Transverse colon (tissue), 4 donors: ENCODE results near the gene EPHA4.

Experiments
- CTCF ChIP-seq, 5 experiments: fragments of 200-600 bp in 3 of 5; fragments of 450-650 bp in 2 of 5; sonication (generic) in 3 of 5; IDR thresholded peaks; 1 replicate in 2 of 5; 2 replicates in 3 of 5; pipeline ENCODE4 v1.5.1; 2016 to 2017; ENCODE audit warnings: antibody characterized with exemption in 5 of 5, inconsistent platforms in 3 of 5, mild to moderate bottlenecking in 2 of 5, moderate library complexity in 1 of 5
- POLR2A ChIP-seq: fragments of 450-650 bp; IDR thresholded peaks from one replicate; pipeline ENCODE4 v1.6.1; 2016; ENCODE audit warnings: antibody characterized with exemption, mild to moderate bottlenecking, moderate library complexity
- POLR2AphosphoS5 ChIP-seq, 3 donors: sonication (generic); formaldehyde crosslinking; IDR thresholded peaks; one replicate each; pipeline ENCODE4 v1.6.1; 2016; ENCODE audit warnings: antibody characterized with exemption in 3 of 3

- TF ChIP-seq POLR2A, result no peak
- no peak for TF ChIP-seq CTCF (IDR thresholded peaks at IDR 0.05)
- TF ChIP-seq POLR2AphosphoS5 (IDR thresholded peaks at IDR 0.05), result no peak
Observed at GRCh38 chr2:221389421-221389820, 182.7 kb downstream of the EPHA4 start.
